Naive B cell (primary cell): ENCODE measurements around the gene IFNA4. TPM values are rescaled to one million over a fixed set of nuclear protein-coding genes. Genes with fewer than 3 reads are reported as not detected.
"Not testable (repeated sequence)": the region's sequence is repeated elsewhere in the genome, so short reads cannot be mapped to it uniquely, and the experiment has no call there.

Source experiments
- ATAC-seq, 2 donors: fragments of 150-1000 bp; cut with Tn5 transposase; 2 replicates each; pipeline ENCODE4 v1.10.0; 2021; ENCODE audit warnings: low read depth in 2 of 2, mild to moderate bottlenecking in 2 of 2, moderate library complexity in 2 of 2
- DNase-seq: peaks from one replicate; pipeline ENCODE4 v3.0.0; 2022
- H3K27ac Mint-ChIP-seq, 6 donors: one replicate each; pipeline ENCODE4 v1.8.0; 2020 to 2022; ENCODE audit warnings: mild to moderate bottlenecking in 6 of 6, mixed read lengths in 6 of 6, moderate library complexity in 5 of 6, inconsistent platforms in 2 of 6
- H3K27me3 Mint-ChIP-seq, 3 donors: one replicate each; pipeline ENCODE4 v1.8.0; 2021 to 2022; ENCODE audit warnings: mixed read lengths in 3 of 3, mild to moderate bottlenecking in 1 of 3
- H3K36me3 Mint-ChIP-seq, 2 donors: one replicate each; pipeline ENCODE4 v1.8.0; 2020 to 2022; ENCODE audit warnings: mixed read lengths in 2 of 2, inconsistent platforms in 1 of 2, mild to moderate bottlenecking in 1 of 2
- H3K4me1 Mint-ChIP-seq, 3 donors: one replicate each; pipeline ENCODE4 v1.8.0; 2020 to 2022; ENCODE audit warnings: mixed read lengths in 3 of 3, inconsistent platforms in 1 of 3, mild to moderate bottlenecking in 1 of 3, moderate library complexity in 1 of 3
- H3K4me3 Mint-ChIP-seq, 8 donors: one replicate each; pipeline ENCODE4 v1.8.0; 2020 to 2022; ENCODE audit warnings: mild to moderate bottlenecking in 8 of 8, mixed read lengths in 8 of 8, moderate library complexity in 8 of 8, inconsistent platforms in 2 of 8
- H3K9me3 Mint-ChIP-seq, 7 donors: one replicate each; pipeline ENCODE4 v1.8.0; 2020 to 2022; ENCODE audit warnings: mixed read lengths in 7 of 7, mild to moderate bottlenecking in 5 of 7, inconsistent platforms in 2 of 7, moderate library complexity in 1 of 7
- polyA plus RNA-seq, 6 donors: library from polyadenylated mRNA; unstranded; fragments of 300-500 nt; fragmentation: Illumina TruSeq; gene quantifications; one replicate each; pipeline ENCODE4 v1.2.3, GENCODE V29; 2021; ENCODE audit warnings: low read depth in 6 of 6

The IFNA4 gene
- not detected for polyA plus RNA-seq

- not testable (repeated sequence) for H3K27ac Mint-ChIP-seq, H3K36me3 Mint-ChIP-seq, H3K4me3 Mint-ChIP-seq, H3K27me3 Mint-ChIP-seq, H3K9me3 Mint-ChIP-seq, ATAC-seq, DNase-seq
- H3K4me1 Mint-ChIP-seq: peaks cover 6 to 13% (median 8%) of the 10 kb centered on the region in 3 donors
These were observed at the start of gene IFNA4 for GRCh38 chr9:21187487-21187886. IFNA4 (minus strand) TSS chr9:21187587; CDS start chr9:21187531, 56 bp downstream.

GRCh38 chr9:21236360-21236714 lies 49.0 kb upstream of the IFNA4 start:
- H3K27ac Mint-ChIP-seq, H3K4me3 Mint-ChIP-seq, DNase-seq, H3K9me3 Mint-ChIP-seq, H3K4me1 Mint-ChIP-seq, ATAC-seq, H3K36me3 Mint-ChIP-seq: not testable (repeated sequence)
- peaks cover 1 to 10% (median 5%) of the 10 kb centered on the region in 3 donors for H3K27me3 Mint-ChIP-seq

DNA sequence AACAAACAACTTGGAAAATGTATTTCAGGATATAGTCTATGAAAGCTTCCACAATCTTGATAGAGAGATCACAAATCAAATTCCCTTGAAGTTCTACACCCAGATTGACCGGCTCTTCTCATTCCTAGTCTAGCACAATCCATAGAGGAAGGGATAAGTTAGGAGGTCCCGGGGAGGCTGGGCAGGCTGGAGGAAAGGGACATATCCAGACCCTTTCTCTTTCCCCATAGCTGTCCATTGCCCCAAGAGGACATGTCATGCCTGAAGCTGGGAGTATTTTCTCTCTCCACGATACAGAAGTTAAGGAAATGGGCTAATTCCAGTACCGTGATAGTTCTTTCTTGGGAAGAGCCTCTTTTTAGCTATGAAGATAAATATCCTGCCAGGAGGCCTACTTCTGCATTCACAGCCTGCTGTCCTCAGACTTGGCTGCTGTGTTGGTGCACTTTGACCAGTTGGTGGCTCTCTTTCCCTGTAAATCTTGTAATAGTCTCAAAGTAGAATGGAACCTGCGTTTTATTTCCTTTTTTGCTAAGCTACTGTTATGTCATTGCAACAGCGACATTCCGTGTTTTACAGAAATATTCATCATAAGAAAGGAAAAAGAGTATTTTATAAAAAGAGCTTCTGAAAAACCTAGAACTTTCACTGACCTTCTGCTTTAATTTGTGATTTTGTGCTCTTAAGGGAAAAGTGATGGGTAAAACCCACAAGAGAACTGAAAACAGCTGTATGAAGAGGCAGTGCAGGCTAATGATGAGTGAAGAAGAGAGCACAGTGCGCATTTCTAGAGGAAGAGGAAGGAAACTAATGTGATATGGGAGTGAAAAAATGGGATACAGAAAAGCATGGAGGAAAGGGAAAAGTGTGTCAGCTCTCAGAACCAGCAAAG lies 48.3 kb upstream of the IFNA4 start:
- not testable (repeated sequence) for H3K4me1 Mint-ChIP-seq, H3K36me3 Mint-ChIP-seq, H3K9me3 Mint-ChIP-seq, H3K4me3 Mint-ChIP-seq
- DNase-seq (peak; percentile 30), ATAC-seq (peak; percentile 81 to 92)
- H3K27ac Mint-ChIP-seq: peak overlapping the region in 1 of 6 donors; percentile 47
- peaks cover 0 to 10% (median 5%) of the 10 kb centered on the region in 3 donors for H3K27me3 Mint-ChIP-seq

- ATAC-seq: no peak
- no peak for DNase-seq
- Mint-ChIP-seq H3K4me3 (no peak overlapping the region), H3K36me3 (no peaks in the 10 kb centered on the region), H3K4me1 (peaks cover 4 to 6% (median 6%) of the 10 kb centered on the region in 3 donors), H3K27ac (peak overlapping the region in 1 of 6 donors; percentile 79), H3K9me3 (no peaks in the 10 kb centered on the region), H3K27me3 (peaks cover 0 to 10% (median 0%) of the 10 kb centered on the region in 3 donors)
These were observed 46.8 kb upstream of the IFNA4 start for GRCh38 chr9:21234153-21234687.

DNA sequence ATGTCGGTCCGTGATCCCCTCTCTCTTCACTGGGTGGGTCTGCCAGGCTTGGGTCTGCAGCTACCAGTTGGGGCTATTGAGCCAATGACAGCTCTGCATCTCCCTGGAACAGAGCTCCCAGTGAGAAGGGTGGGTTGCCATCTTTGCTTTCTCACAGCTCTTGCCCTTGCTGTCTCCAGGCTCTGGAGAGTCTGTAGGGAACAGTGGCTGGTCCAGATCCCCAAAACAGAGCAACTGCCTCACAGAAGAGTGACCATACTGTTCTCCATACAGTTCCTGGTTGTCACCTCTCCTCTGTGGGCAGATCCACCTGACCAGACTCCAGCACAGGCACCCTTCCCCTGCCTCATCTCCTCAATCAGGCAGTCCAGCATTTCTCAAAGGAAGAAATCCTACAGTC lies 45.9 kb upstream of the IFNA4 start:
- Mint-ChIP-seq H3K27me3 (peaks cover 0 to 10% (median 0%) of the 10 kb centered on the region in 3 donors), H3K4me1 (peaks cover 4 to 6% (median 6%) of the 10 kb centered on the region in 3 donors), H3K9me3 (no peaks in the 10 kb centered on the region), H3K4me3 (no peak overlapping the region), H3K36me3 (no peaks in the 10 kb centered on the region), H3K27ac (peak overlapping the region in 1 of 6 donors; percentile 34)
- ATAC-seq (no peak), DNase-seq (no peak)

DNA sequence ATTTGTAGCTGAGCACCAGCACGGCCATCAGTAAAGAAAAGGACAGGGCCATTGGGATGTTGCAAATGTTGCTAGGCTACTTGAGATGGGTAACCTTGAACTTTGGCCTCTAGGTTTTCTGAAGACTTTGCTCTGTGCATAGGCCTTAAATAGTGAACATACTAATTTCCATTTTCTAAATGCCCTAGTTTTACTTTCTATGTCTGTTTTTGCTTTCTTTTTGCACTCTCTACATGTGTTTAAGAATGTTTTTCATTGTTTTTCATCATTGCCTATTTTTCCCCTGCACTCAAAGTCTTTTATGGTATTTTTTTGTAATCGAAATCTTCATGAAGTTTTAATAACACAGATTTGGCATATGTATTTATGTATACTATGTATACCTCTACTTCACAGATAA lies 40.7 kb upstream of the IFNA4 start, which contains the start of gene IFNA17:
IFNA17 (minus strand) TSS at position 101 of the 400 bp plus-strand sequence; CDS start at position 52, 49 bp downstream.
- Mint-ChIP-seq H3K4me1 (no peaks in the 10 kb centered on the region), H3K27ac (peak within 1 kb of the TSS in 1 of 6 donors; percentile 30), H3K9me3 (peaks cover 0 to under 1% (median 0%) of the 10 kb centered on the region in 7 donors), H3K36me3 (no peaks in the 10 kb centered on the region), H3K4me3 (no peak within 1 kb of the TSS), H3K27me3 (peaks cover 0 to 7% (median 5%) of the 10 kb centered on the region in 3 donors)
- ATAC-seq (no peak), DNase-seq (no peak)

GRCh38 chr9:21217211-21217610 lies 29.8 kb upstream of the IFNA4 start, which contains the start of gene IFNA16:
IFNA16 (minus strand) TSS chr9:21217311; CDS start chr9:21217305, 6 bp downstream.
- H3K27ac Mint-ChIP-seq, ATAC-seq, H3K9me3 Mint-ChIP-seq, H3K4me3 Mint-ChIP-seq, DNase-seq, H3K36me3 Mint-ChIP-seq, H3K4me1 Mint-ChIP-seq: not testable (repeated sequence)
- H3K27me3 Mint-ChIP-seq: peaks cover 26 to 33% (median 29%) of the 10 kb centered on the region in 3 donors

- not testable (repeated sequence) for H3K9me3 Mint-ChIP-seq, DNase-seq, H3K36me3 Mint-ChIP-seq, H3K4me1 Mint-ChIP-seq
- H3K27me3 Mint-ChIP-seq: peaks cover 3 to 12% (median 9%) of the 10 kb centered on the region in 3 donors
- ATAC-seq: peak; percentile 54 to 69
- peak overlapping the region in 3 of 8 donors; percentile 12 to 45 (median 30) for H3K4me3 Mint-ChIP-seq
- peak overlapping the region in 2 of 6 donors; percentile 16 to 36 for H3K27ac Mint-ChIP-seq
These were observed 26.3 kb upstream of the IFNA4 start for GRCh38 chr9:21213411-21214326.

DNA sequence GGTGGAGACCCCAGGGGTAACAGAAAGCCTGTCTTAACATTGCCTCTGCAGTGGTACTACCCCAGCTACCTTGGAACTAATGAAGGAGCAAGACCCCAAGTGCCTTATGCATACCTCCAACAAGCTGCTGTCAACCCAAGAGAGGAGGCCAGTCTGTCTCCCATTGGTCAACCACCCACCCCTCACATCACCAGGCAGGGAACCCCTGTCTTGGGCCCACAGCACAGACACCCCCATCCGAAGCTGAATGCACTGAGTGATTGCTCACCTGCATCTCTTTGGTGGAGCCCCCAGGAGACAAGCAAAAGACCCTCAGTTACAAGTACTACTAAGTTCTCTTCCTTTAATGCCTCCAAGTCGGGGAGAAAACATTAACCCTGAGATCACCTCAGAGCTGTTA lies 24.8 kb upstream of the IFNA4 start:
- ATAC-seq, DNase-seq, H3K27ac Mint-ChIP-seq, H3K9me3 Mint-ChIP-seq, H3K4me1 Mint-ChIP-seq, H3K36me3 Mint-ChIP-seq, H3K4me3 Mint-ChIP-seq: not testable (repeated sequence)
- peaks cover 0 to 12% (median 7%) of the 10 kb centered on the region in 3 donors for H3K27me3 Mint-ChIP-seq

DNA sequence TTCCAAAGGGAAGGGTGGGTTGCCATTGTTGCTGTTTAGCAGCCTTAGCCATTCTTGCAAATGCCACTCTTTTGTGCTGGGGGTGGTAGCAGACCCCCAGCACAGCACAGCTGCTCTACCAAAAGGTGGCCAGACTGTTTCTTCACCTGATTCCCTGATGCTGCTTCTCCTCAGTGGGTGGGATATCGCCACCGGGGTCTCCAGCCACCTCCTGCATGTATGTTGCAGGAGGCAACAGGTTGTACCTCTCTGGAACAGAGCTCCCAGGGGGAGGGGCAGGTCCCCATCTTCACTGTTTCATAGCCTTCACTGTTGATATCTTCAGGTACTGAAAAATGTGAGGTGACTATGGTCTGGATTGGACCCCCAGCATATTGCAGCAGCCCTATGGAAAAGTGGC lies 23.4 kb upstream of the IFNA4 start:
- not testable (repeated sequence) for H3K27me3 Mint-ChIP-seq, H3K27ac Mint-ChIP-seq, H3K9me3 Mint-ChIP-seq, H3K4me1 Mint-ChIP-seq, H3K4me3 Mint-ChIP-seq, ATAC-seq, H3K36me3 Mint-ChIP-seq, DNase-seq

- H3K4me3 Mint-ChIP-seq: no peak overlapping the region
- ATAC-seq (no peak), DNase-seq (no peak)
- H3K27ac Mint-ChIP-seq: no peak overlapping the region
- no peaks in the 10 kb centered on the region for H3K36me3 Mint-ChIP-seq
- H3K27me3 Mint-ChIP-seq: peaks cover 4 to 7% (median 6%) of the 10 kb centered on the region in 3 donors
- peaks cover 2 to 6% (median 4%) of the 10 kb centered on the region in 3 donors for H3K4me1 Mint-ChIP-seq
- H3K9me3 Mint-ChIP-seq: no peaks in the 10 kb centered on the region
These were observed 22.9 kb upstream of the IFNA4 start for GRCh38 chr9:21210311-21210710.

- H3K27me3 Mint-ChIP-seq: peaks cover 8 to 17% (median 8%) of the 10 kb centered on the region in 3 donors
- H3K4me3 Mint-ChIP-seq, H3K4me1 Mint-ChIP-seq, H3K27ac Mint-ChIP-seq, H3K36me3 Mint-ChIP-seq, ATAC-seq, DNase-seq, H3K9me3 Mint-ChIP-seq: not testable (repeated sequence)
These were observed 19.7 kb upstream of the IFNA4 start, which contains the start of gene IFNA10 for GRCh38 chr9:21207043-21207442. IFNA10 (minus strand) TSS chr9:21207143; CDS start chr9:21207097, 46 bp downstream.

DNA sequence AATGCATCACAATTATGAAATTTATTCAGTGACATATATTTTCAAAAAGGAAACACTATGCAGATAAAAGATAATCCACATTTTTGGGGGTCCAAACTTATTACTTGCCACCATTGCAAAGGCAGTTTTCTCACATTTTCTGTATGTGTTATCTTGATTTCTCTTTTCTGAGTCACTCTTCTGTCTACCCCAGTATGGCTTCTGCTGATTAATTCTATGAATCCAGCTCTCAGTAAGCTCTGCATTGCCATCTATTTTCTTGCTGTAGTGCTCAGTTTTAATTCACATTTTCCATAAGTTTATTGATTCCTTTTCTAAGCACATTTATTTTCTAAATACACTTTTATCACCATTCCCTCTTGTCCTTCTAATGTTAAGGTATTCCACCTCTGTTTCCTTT lies 17.8 kb upstream of the IFNA4 start:
- H3K27me3 Mint-ChIP-seq: peaks cover 13 to 25% (median 22%) of the 10 kb centered on the region in 3 donors

More for the DNA sequence above, 17.8 kb upstream of the IFNA4 start:
- ATAC-seq (no peak), DNase-seq (no peak)
- Mint-ChIP-seq H3K36me3 (no peaks in the 10 kb centered on the region), H3K9me3 (peaks cover 0 to 6% (median 0%) of the 10 kb centered on the region in 7 donors), H3K27ac (no peak overlapping the region), H3K4me3 (no peak overlapping the region), H3K4me1 (no peaks in the 10 kb centered on the region)
